Fibroblast of lung (primary cell): ENCODE data around the gene RPL6.

Source experiments
- CTCF ChIP-seq, 2 donors: IDR thresholded peaks in 1 of 2; conservative IDR thresholded peaks in 1 of 2; 1 replicate in 1 of 2; 2 replicates in 1 of 2; pipeline ENCODE4 v1.5.1; 2011 to 2012; ENCODE audit warnings: low read length in 2 of 2, control low read depth in 1 of 2, inconsistent platforms in 1 of 2, low read depth in 1 of 2, mild to moderate bottlenecking in 1 of 2
- EZH2 ChIP-seq: IDR thresholded peaks from 2 replicates; pipeline ENCODE4 v1.5.1; 2012; ENCODE audit warnings: low read length, control low read depth, mild to moderate bottlenecking; ENCODE audit errors: missing control alignments

DNA sequence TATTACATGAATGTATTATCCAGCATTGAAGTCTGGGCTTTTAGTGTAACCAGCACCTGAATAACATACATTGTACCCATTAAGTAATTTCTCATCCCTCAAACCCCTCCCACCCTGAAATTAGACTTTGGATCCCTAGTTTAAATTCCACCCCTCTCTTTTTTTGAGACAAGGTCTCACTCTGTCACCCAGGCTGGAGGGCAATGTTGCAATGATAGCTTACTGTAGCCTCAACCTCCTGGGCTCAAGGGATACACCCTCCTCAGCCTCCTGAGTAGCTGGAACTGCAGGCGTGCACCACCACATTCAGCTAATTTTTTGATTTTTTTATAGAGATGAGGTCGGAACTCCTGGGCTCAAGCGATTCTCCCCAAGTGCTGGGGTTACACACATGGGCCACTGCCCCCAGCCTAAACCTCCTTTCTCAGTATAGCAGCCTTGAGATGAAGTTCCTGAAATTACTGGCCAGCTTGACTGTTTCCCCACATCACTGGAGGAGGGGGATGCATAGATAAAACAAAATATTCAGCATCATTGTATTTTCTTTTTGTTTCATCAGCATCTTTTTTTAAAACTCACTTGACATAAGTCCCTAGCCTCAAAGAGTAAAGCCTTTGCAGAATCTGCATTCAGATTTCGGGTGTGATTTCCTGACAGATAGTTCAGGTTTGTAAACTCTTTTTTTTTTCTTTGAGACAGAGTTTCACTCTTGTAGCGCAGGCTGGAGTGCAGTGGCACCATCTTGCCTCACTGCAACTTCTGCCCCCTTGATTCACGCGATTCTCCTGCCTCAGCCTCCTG lies 16.4 kb upstream of the RPL6 start:
- TF ChIP-seq CTCF (conservative IDR thresholded peaks at IDR 0.05 in 1 of 2, IDR thresholded peaks at IDR 0.05 in 1 of 2; ENCODE audit: low read depth in 1 of 2, low read length in 2 of 2) (no peak), EZH2 (no peak)
